H1 (cell line): ENCODE measurements around the gene PACS1. TPM values are rescaled to one million over a fixed set of nuclear protein-coding genes. Genes with fewer than 3 reads are reported as not detected.

Experiments
- GABPA ChIP-seq: IDR thresholded peaks from 2 replicates; pipeline ENCODE4 v1.6.1; 2011; ENCODE audit warnings: mild to moderate bottlenecking, low read length, moderate library complexity, borderline replicate concordance; ENCODE audit not compliant: insufficient read depth
- polyA plus RNA-seq, 7 experiments: library from polyadenylated mRNA; depleted of rRNA in 3 of 7; stranded (reverse) in 5 of 7; unstranded in 2 of 7; fragments of >200 nt in 5 of 7; fragments of 200-250 nt in 2 of 7; gene quantifications; 1 replicate in 5 of 7; 2 replicates in 1 of 7; 4 replicates in 1 of 7; pipeline versions ENCODE4 v1.2.1 to v1.2.3, GENCODE V29; 2011 to 2013; ENCODE audit warnings: missing spikeins in 2 of 7, mixed read lengths in 2 of 7
- total RNA-seq: library from RNA; stranded (reverse); fragmentation: NEBNext Ultra II Directional; extraction: Animal tissue kit (Norgen Biotek cat#: 25700); gene quantifications from 2 replicates; pipeline ENCODE4 v1.2.1, GENCODE V29; 2021

Gene PACS1
- total and polyA plus RNA-seq, 2 of the 8 experiments (the other 6 are each of a cell fraction or from before 2014, with no cell fraction given) = 11.5 to 36.0 TPM

GRCh38 chr11:66258473-66258893, 188.4 kb downstream of the PACS1 start (continued):
- 0 out of 2 replicates have a peak, but pooled peaks have one; percentile 2 for TF ChIP-seq GABPA
- TF ChIP-seq, all 59 proteins: peak for 5
